ENCODE data around the gene ALG1.
"Not testable (repeated sequence)": the region's sequence is repeated elsewhere in the genome, so short reads cannot be mapped to it uniquely, and the experiment has no call there.

Gene ALG1

GRCh38 chr16:5134739-5135452, 63.3 kb downstream of the ALG1 start:
- not testable (repeated sequence) for H3K27ac ChIP-seq (ENCODE audit: low read depth, low read length); H3K4me3 ChIP-seq (ENCODE audit: low read length); H3K36me3 ChIP-seq (ENCODE audit: control insufficient read depth, insufficient read depth, low read length); H3K27me3 ChIP-seq (ENCODE audit: control insufficient read depth, insufficient read depth, low read length); H3K4me1 ChIP-seq (ENCODE audit: control insufficient read depth, insufficient read depth, low read length); H3K9ac ChIP-seq (ENCODE audit: low read length)

Data from rectal smooth muscle tissue (tissue), 1 donor.